Fibroblast of pulmonary artery (primary cell): ENCODE results near the gene PSMA8.
"Not testable (repeated sequence)": the region's sequence is repeated elsewhere in the genome, so short reads cannot be mapped to it uniquely, and the experiment has no call there.

Source experiments
- DNase-seq: peaks from one replicate; pipeline ENCODE4 v3.0.0-alpha.2; 2010; ENCODE audit warnings: low read depth
- H3K4me3 ChIP-seq: replicated peaks from 2 replicates; pipeline ENCODE4 v1.5.1; 2011; ENCODE audit warnings: low read depth, mild to moderate bottlenecking, control low read depth, low read length, moderate library complexity
- CTCF ChIP-seq: IDR thresholded peaks from 2 replicates; pipeline ENCODE4 v1.5.1; 2011; ENCODE audit warnings: mild to moderate bottlenecking, control low read depth, low read length, inconsistent platforms; ENCODE audit errors: missing control alignments

Gene PSMA8

GRCh38 chr18:26196605-26197004, 62.9 kb downstream of the PSMA8 start:
- no peak overlapping the region for H3K4me3 ChIP-seq
- DNase-seq = no peak
- no peak for TF ChIP-seq CTCF

DNA sequence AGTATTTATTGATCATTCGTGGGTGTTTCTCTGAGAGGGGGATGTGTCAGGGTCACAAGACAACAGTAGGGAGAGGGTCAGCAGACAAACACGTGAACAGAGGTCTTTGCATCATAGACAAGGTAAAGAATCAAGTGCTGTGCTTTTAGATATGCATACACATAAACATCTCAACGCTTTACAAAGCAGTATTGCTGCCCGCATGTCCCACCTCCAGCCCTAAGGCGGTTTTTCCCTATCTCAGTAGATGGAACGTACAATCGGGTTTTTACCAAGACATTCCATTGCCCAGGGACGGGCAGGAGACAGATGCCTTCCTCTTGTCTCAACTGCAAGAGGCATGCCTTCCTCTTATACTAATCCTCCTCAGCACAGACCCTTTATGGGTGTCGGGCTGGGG, 68.3 kb downstream of the PSMA8 start:
- H3K4me3 ChIP-seq, DNase-seq: not testable (repeated sequence)

DNA sequence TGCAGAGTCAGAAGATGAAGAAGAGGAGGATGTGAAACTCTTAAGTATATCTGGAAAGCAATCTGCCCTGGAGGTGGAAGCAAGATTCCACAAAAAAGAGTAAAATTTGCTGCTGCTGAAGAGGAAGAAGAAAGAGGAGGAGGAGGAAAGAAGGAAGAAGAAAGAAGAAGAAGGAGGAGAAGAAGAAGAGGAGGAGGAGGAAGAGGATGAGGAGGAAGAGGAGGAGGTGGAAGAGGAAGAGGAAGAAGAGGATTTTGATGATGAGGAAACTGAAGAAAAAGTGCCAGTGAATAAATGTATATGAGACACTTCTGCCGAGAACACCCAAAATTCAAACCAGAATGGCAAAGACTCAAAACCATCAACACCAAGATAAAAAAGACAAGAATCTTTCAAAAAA, 71.6 kb downstream of the PSMA8 start:
- H3K4me3 ChIP-seq = no peak overlapping the region
- DNase-seq = no peak
- TF ChIP-seq CTCF = no peak

DNA sequence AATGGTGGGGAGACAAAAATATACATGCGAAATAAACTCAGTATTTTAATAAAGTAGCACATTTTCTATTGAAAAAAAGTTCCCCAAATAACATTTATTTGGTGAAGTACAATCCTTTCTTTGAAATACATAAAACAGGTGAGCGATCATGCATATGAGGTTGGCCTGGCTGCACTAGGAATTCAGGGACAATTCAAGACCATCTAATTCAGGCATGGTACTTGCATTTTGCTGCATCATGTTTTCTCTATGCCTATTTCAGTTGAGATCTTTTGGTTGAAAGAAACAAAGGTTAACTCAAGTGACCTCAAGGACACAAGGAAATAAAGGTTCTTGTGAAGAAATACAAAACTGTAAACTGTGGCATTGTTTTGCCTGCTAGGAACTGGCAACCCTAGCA, 72.8 kb downstream of the PSMA8 start:
- no peak overlapping the region for H3K4me3 ChIP-seq
- DNase-seq = no peak
- no peak for TF ChIP-seq CTCF

DNA sequence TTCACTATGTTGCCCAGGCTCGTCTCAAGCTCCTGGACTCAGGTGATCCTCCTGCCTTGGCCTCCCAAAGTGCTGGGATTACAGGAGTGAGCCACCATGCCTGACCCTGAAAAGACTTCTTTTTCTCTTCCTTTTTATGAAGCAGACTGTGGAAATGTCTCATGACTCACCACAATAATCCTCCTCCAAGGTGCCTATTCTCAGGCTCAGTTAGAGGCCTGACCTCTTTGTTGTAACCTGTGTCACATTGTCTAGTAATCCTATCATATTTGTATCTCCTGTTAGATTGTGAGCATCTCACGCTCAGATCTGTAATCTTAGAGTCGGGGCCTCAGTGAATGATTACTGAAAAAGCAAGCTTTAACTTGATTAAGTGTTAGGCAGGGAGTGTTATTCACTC, 74.3 kb downstream of the PSMA8 start:
- no peak for TF ChIP-seq CTCF
- no peak overlapping the region for H3K4me3 ChIP-seq
- DNase-seq = no peak

GRCh38 chr18:26208977-26209376, 75.3 kb downstream of the PSMA8 start:
- no peak for DNase-seq
- no peak overlapping the region for H3K4me3 ChIP-seq
- no peak for TF ChIP-seq CTCF

DNA sequence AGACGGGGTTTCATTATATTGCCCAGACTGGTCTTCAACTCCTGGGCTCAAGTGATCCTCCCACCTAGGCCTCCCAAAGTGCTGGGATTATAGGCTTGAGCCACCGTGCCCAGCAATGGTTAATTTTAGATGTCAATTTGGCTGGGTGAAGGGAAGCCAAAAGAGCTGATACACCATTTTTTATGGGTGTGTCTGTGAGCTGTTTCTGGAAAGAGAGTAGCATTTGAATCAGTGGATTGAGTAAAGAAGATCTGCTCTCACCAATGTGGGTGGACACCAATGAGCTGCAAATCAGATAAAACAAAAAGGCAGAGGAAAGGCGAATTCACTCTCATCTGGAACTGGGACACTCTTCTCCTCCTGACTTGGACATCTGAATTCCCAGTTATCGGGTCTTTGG, 76.5 kb downstream of the PSMA8 start:
- no peak overlapping the region for H3K4me3 ChIP-seq
- no peak for TF ChIP-seq CTCF
- no peak for DNase-seq
